HG03442 (cell line): ENCODE measurements around the gene LRFN5.
"Not testable (repeated sequence)": the region's sequence is repeated elsewhere in the genome, so short reads cannot be mapped to it uniquely, and the experiment has no call there.

ENCODE experiments used
- ATAC-seq: cut with Tn5 transposase; IDR thresholded peaks from one replicate; pipeline ENCODE4 v1.9.1; 2021; ENCODE audit warnings: mild to moderate bottlenecking, moderate library complexity; ENCODE audit not compliant: unreplicated experiment

Gene LRFN5

DNA sequence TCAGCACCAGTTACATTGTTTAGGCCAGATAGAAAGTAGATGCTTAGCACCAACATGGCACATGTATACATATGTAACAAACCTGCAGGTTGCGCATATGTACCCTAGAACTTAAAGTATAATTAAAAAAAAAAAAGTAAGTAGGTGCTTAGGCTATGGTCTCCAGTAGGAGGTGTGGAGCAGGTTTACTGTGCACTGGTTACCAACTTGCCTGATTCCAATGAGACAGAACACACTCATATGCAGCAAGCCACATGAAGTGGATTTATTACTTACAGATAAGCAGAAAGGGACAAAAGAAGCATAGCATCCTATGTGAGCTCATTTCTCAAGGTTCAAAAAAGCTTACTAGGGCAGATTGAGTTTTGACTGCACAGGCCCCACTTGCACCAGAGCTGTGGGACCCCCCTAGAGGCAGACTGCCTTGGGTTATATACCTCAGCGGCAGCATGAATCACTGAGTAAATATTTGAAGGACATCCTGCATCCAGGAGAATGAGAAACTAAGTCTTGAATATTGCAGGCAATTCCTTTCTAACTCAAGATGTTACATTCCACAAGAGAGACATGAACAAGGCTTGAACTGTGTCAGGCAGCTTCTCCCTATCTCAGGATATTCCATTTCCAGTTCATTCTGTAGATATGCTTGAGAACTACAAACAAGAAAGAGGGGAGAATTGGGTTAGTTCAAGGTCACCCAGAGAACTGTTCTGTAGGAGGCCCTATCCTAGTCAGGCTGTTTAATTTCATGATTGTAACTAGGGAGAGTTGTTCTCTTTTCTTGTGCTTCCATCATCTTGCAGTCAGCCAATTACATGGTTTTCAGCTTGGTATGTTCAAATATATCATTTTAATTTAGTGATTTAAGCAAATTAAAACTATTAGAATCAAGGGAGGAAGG is 30.1 kb downstream of the LRFN5 start:
- no peak for ATAC-seq

DNA sequence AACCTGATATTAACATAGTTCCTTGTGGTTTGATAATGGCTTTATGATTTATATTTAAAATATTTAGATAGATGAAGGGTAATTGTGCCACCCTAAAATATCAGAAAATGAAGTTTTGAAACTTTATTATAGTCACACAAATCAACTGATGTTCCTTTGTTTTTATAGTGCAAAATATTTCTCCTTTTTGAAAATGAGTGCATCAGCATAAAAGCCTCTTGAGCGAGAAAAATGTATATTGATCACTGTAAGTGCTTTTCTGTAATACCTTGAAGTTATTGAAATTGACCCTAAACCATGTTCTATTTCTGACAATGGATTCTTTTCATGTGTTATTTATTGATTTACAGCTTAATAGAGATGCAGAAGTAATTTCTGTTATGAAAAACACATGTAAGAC is 35.0 kb downstream of the LRFN5 start:
- no peak for ATAC-seq

DNA sequence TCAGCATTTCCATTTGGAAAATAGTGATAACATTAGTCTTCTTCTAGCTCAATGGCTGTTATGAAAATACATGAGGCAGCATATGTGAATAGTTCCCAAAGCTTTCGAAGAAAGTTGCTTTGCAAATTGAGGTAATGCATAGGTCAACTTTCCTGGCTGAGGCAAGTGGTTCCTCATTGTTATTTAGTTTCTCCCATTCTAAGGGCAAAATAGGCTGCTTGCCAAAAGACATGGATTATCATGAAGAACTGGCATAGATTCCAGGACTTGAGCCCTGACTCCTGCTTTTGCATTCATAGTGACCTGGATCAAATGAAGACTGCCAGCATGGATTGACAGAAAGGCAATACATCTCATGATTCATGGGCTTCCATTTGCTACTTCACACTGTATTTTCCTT is 35.7 kb downstream of the LRFN5 start:
- no peak for ATAC-seq

DNA sequence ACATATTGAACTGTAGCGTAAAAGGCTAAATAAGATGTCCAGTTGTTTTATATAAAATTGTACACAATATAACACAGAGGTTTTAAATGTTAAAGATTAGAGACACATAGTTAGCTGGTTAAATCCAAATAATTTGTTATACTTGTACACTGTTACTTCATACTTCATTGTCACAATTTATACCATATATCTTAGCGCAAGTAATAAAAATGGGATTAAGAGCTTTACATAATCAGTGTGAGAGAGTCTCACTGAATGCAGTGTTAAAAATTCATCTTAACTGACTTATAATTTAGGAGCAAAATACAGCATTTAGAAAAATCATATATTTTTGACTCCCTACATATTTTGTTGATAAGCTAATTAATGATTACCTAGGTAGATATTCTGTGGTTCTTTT is 36.1 kb downstream of the LRFN5 start:
- ATAC-seq: no peak

DNA sequence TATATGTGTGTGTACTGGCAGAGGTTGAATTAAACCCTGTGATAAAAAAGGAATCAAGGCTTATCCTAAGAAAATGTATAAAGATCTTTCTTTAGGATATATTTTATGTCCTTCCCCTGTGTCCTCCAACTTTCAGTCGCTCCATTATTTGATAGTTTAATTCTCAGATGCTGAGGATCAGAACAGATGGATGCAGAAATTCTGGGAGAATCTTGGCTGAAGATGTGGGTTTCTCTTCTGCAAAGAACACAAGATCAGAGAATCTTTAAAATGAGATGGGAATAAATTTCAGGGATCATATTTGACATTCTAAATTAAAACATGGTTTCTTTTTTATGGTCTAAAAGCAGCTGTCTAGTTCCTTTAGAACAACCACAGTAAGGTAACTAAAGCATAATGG is 37.9 kb downstream of the LRFN5 start:
- no peak for ATAC-seq

DNA sequence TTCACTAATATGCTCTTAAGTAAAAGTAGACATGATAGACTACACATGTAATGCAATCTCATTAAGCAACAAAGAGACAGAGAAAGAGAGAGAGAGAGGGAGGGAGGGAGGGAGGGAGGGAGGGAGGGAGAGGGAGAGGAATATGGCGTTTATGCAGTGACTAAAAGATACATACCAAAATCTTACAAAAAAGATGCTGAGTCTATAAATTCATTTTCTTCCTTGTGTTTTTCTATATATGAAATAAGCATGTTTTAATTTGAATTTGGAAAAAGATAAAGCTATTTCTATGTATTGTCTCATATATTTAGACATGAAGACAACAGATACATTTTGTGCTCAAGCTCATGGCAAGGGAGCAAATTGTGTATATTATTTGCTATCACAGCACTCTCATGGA is 44.1 kb downstream of the LRFN5 start:
- no peak for ATAC-seq

DNA sequence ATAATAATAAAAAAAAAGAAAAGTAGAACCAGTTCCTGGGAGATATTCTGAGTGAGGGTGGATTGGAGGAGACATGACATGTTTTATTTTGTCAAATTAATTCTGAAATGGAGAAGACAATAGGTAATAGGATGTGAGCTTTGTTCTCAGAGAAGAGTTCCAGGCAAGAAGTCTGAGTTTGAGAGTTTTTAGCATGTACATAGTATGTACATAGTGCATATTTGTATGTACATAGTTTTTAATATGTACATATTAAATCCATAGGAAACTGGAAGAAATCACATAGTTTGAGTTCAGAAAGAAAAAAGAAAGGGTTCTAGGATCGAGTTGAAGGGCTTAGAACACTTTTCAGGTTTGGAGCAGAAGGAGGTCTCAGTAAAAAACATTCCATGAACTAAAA is 47.5 kb downstream of the LRFN5 start:
- ATAC-seq: no peak

DNA sequence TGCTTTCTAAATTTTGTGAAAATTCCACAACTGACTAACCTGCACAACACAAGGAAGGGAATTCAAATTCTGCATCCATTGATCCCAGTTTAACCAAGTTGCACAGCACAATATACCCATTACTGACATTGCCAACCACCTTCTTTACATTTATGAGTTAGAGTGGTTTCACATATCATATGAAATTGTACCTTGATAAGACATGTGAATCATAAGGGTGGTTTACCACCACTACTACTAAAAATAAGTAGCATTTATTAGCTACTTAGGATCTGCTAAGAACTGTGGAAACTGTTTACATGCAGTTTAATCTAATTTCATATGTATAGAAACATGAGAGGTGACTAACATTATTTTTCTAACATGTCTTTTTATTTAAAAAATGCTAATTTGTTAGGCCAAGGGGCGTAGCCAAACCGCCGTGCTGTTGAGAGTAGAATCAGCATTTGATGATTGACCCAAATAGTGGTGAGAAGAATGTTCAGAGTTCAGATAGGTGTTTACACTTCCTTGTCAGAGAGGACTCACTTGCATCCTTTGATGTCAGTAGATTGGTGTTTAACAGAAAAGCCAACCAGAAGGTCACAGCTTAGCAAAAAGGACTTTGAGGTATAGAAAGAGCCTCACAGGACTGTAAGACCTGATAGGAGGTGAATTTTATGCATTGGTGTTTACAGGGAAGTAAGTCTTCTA is 56.2 kb downstream of the LRFN5 start:
- ATAC-seq: no peak

DNA sequence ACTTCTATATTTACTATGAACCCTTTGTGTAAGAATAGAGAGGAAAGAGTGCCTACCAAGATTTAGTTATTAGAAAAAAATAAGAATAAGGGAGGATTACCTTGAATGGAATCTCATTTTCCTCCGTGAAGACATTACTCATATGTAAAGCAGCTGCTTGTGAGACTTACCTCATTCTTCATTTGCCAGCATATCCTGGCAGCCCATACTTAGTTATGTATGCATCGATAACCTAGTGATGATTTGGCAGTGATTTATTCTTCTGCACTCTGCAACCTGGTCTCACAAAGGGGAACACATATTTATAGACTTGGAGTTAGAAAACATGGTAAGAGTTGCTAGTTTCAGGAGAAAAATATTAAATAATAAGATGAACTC is 56.8 kb downstream of the LRFN5 start:
- ATAC-seq: no peak

DNA sequence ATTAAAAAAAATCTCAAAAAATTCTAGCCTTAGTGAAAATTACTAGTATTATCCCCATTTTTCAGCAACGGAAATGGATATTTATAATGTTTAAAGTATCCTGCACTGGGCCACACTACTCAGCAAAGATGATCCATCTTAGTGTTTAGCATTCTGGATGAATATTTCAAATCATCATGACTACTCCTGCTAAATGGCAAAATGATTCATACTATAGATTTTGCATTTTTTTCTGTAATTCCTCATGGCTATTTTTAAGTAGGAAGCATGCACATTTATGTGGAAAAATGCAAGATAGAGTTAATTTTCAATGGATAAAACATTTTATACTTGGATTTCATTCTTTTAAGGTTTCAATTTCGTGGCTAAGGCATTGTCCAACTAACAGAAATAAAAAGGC is 59.6 kb downstream of the LRFN5 start:
- ATAC-seq: no peak

DNA sequence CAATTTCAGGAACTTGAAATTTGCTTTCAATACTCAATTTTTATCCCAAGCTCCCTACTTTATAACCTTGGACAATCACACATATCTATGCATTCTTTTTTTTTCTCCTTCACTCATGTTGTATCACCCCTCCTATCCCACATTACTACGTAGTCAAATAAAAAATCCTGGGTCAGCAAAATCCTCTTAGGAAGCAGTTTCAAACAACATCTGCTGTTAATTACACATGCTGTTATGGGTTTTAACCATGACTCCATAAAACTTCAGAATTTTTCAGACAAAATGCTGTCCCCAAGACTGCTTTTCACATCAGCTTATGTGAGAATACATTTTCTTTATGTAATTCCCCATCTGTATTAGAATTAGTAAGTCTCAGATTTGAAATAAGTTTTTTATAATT is 61.7 kb downstream of the LRFN5 start:
- ATAC-seq: no peak

DNA sequence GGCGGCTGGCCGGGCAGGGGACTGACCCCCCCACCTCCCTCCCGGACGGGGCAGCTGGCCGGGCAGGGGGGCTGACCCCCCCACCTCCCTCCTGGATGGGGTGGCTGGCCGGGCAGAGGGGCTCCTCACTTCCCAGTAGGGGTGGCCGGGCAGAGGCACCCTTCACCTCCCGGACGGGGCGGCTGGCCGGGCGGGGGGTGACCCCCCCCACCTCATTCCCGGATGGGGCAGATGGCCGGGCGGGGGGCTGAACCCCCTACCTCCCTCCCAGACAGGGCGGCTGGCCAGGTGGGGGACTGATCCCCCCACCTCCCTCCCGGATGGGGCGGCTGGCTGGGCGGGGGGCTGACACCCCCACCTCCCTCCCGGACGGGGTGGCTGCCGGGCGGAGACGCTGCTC is 66.9 kb downstream of the LRFN5 start:
- ATAC-seq: not testable (repeated sequence)

DNA sequence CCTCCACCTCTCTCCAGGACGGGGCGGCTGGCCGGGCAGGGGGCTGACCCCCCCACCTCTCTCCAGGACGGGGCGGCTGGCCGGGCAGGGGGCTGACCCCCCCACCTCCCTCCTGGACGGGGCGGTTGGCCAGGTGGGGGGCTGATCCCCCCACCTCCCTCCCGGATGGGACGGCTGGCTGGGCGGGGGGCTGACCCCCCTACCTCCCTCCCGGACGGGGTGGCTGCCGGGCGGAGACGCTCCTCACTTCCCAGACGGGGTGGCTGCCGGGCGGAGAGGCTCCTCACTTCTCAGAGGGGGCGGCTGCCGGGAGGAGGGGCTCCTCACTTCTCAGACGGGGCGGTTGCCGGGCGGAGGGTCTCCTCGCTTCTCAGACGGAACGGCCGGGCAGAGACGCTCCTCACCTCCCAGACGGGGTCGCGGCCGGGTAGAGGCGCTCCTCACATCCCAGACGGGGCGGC is 67.9 kb downstream of the LRFN5 start:
- not testable (repeated sequence) for ATAC-seq

DNA sequence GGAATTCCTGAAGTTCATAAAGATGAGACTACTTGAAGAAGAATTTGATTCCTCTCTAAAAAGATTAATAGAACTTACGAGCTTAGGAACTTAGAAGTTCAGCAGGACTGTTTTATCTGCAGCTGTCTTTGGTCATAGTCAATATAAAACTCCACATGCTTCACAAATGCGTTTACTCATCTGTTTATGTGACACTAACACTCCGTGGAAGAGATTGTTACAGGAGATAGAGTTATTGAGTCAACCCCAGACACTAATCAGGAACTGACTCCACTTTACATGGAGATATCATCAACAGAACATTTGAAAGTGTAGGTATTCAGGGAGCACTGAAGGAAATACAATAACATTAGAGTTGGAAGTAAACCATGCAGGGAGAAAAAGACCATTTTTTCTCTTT is 92.8 kb downstream of the LRFN5 start:
- ATAC-seq: no peak

DNA sequence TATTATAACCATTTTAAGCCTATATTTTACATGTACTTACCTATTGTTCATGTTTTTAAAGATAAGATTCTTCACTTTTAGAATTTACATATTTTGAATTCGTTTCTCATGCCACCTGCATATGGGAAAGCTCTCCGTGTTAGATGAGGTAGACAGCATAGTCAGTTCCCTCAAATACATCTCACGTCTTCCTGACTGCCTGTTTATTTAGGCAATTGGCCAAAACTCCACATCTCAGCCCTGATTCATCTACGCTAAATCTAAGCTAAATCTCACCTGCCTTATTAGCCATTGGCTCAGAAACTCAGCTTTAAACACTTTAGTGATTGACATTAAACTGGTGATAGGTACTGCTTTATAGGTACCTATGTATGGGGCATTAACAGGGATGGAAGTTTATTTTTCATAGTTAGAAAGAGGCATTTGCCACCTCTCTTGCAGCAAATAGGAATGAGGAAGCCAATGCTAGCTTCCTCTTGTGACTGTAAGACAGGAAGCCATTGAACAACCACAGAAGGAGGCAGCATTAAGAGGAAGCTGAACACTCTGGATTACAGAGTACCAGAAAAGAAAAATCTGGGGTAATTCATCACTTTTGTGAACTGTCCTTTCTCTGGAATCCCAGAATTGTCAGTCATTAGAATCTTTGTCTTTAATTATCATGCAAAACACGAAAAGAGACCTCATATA is 111.9 kb downstream of the LRFN5 start:
- ATAC-seq: no peak

DNA sequence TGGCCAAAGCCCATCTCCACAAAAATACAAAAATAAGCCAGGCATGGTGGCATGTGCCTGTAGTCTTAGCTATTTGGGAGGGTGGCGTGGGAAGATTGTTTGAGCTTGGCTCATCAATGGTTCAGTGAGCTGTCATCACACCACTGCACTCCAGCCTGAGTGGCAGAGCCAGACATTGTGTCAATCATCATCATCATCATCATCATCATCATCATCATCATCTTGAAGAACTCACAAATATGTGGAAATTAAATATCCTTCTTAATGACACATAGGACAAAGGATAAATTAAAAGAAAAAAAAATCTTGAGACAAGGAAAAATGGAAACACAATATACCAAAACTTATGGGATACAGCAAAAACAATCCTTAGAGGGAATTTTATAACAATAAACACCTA is 132.5 kb downstream of the LRFN5 start:
- no peak for ATAC-seq

DNA sequence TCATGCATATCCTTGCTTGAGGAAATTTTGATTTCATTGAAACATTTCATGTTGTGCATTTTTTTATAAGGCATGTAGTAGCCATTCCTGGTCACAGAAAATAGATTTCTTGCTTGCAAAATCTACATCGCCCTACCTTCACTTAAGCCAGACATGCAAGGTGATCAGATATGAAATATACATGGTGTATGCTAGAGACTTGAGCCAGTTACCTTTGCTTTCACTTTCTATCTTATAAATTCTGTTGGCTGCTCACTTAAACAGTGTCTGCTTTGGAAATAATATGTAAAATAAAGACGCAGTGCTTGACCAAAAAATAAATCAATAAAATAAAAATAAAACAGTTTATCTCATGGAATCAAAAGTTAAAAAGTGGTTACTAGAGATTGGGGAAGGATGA is 136.5 kb downstream of the LRFN5 start:
- ATAC-seq: no peak

DNA sequence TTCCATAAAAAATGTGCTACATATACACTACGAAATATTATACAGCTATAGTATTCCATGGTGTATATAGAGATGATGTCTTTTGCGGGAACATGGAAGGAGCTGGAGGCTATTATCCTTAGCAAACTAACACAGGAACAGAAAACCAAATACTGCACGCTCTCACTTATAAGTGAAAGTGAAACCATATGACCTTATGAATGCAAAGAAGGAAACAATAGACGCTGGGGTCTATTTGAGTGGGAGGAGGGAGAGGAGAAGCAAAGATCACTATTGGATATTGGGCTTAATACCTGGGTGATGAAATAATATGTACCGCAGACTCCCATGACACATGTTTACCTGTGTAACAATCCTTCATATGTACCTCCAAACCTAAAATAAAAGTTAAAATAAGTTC is 142.8 kb downstream of the LRFN5 start:
- peak; percentile 96 for ATAC-seq

DNA sequence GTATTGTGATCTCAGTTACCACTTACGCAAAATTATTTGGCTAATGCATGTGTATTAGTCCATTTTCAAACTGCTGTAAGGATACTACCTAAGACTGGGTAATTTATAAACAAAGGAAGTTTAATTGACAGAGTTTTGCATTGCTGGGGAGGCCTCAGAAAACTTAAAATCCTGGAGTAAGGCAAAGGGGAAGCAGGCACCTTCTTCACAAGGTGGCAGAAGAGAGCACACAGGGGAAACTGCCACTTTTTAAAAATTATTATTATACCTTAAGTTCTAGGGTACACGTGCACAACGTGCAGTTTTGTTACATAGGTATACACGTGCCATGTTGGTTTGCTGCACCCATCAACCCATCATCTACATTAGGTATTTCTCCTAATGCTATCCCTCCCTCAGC is 143.9 kb downstream of the LRFN5 start:
- not testable (repeated sequence) for ATAC-seq

DNA sequence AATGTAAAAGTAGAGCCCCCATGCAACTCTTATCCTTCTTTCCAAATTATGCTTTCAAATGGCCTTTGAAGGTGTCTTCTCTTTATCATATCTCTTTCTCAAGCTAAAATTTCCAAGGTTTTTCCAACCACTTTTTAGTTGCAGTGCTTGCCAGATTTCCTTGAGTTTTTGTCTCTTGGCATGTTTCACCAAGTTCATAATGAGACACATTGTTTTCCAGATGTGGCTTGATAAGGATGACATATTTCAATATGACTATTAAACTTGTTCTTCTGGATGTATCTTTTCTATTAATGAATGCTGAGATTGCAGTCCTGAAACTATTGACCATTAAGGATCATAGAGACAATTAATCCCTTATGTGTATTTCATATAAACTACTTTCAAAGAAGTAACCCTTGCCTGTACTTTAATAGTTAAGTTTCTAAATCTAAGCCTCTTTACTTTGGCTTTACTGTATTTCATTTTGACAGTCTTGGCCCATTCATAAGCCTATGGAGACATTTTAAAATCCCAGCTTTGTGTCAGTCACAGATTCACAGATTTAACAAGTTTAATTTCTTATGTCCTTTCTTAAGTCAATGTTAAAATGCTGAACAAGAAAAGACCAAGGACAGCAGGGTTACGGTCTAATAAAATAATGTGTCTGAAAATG is 151.5 kb downstream of the LRFN5 start:
- ATAC-seq: no peak

DNA sequence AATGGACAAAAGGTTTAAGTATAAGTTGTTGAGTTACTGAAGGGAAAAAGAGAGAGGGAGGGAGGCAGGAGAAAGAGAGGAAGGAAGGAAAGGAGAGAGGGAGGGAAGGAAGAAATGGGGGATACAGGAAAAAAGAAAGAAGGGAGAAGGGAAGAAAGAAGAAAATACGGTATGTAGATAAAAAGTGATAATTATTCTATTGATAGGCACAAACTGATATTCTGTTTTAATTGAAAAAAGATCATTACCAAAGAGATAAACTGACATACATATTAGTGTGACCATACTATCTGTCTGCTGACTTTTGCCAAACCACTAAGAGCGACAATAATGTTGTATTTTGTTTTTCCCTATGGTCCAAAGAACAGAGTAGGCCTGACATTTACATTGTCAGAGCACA is 154.5 kb downstream of the LRFN5 start:
- ATAC-seq: no peak
